HL-60/S4 (cell line): ENCODE measurements around the gene CDC45.

Experiments
- in situ Hi-C: fragments of 300-500 bp; cut with MboI; formaldehyde crosslinking; loops from 2 replicates; pipeline ENCODE4 v1.14.3; 2022; ENCODE audit warnings: low sequenced_read_pairs

CDC45 gene

GRCh38 chr22:19466126-19466716, 13.5 kb upstream of the CDC45 start:
- in situ Hi-C loops, result loop anchor here (25.0 kb wide), 1 partner anchor 504 kb away; no protein-coding TSS in a partner anchor

- in situ Hi-C loops, result loop anchor here (25.0 kb wide), 1 partner anchor 505 kb away; no protein-coding TSS in a partner anchor
Observed at GRCh38 chr22:19466848-19467752, 12.6 kb upstream of the CDC45 start.

DNA sequence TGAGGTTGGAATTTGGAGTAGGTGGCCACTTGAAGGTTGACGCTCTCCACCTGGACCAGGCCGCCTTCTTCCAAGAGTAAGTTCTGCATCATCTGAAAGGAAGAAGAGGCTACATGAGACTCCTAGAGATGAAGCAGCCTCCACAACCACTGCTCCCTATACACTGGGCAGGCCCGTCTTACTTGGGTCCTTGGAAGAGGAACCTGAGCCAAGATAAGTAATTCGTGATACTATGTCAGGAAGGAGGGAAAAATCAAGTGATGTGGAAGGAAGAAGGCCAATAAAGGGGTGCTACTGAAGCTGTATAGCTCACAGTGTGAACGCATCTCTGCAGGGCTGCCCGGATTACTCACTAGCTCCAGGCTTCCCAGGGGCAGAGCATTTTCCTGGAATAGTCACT, 11.8 kb upstream of the CDC45 start:
- in situ Hi-C loops, result loop anchor here (25.0 kb wide), 1 partner anchor 506 kb away; no protein-coding TSS in a partner anchor

DNA sequence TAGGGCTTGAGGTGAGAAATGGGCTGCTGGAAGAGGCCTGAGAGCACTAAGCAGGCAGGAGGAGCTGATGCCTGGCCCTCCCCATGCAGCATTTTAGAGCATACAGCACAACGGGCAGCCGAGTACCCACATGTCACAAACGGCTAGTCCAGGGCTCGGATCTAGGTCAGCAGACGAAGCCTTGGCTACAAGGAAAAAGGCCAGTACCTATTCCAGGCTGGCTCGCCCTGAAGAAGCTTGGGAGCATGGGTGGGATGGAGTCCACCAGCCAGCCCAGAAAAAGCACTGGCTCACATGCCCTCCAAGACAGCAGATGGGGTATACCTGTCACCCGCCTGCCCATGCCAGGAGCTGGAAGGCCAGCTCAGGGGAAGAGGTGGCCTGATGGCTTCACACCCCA, 10.3 kb upstream of the CDC45 start:
- in situ Hi-C loops, result loop anchor here (25.0 kb wide), 1 partner anchor 507 kb away; no protein-coding TSS in a partner anchor

DNA sequence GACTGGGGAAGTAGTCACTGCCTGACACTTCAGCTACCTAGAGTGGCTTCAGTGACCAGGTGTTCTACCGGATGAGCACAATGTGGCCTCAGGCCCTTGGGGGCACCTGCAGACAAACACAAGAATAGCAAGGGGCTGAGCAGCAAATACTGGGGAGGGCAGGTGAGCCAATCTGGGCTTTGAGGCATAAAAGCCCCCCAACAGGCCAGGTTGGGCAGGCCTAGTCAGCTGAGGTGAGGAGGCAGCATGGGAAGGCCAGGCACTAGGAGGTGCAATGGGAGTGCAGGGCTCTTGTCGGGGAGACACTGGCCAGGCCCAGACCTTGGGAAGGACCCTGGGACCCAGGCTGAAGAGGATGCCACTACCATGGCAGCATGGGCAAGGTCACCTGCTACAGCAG, 9.7 kb upstream of the CDC45 start:
- in situ Hi-C loops, result loop anchor here (25.0 kb wide), 1 partner anchor 508 kb away; no protein-coding TSS in a partner anchor

GRCh38 chr22:19471572-19471971, 8.1 kb upstream of the CDC45 start:
- in situ Hi-C loops, result loop anchor here (25.0 kb wide), 1 partner anchor 509 kb away; no protein-coding TSS in a partner anchor

GRCh38 chr22:19472233-19472632, 7.5 kb upstream of the CDC45 start:
- in situ Hi-C loops, result loop anchor here (25.0 kb wide), 1 partner anchor 510 kb away; no protein-coding TSS in a partner anchor

DNA sequence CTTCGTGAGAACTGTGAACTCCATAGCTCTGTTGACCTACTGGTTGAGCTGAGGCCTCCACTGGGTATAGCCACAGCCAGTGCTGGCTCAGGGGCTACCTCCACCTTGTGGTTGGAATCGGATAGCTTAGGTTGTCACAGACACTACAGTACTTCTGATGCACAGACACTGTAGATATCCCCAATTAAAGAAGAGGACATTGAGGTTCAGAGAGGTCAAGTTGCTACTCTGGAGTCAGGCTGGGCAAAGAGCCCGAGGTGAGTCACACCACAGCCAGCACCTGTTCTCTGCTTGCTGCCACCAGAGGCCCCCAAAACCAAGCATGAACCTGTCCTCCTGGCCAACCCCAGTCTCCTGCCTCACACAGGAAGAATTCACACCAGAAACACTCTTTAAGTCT, 6.1 kb upstream of the CDC45 start:
- in situ Hi-C loops, result loop anchor here (25.0 kb wide), 1 partner anchor 511 kb away; no protein-coding TSS in a partner anchor

GRCh38 chr22:19476023-19476422, 3.7 kb upstream of the CDC45 start:
- in situ Hi-C loops, result no loop called here

DNA sequence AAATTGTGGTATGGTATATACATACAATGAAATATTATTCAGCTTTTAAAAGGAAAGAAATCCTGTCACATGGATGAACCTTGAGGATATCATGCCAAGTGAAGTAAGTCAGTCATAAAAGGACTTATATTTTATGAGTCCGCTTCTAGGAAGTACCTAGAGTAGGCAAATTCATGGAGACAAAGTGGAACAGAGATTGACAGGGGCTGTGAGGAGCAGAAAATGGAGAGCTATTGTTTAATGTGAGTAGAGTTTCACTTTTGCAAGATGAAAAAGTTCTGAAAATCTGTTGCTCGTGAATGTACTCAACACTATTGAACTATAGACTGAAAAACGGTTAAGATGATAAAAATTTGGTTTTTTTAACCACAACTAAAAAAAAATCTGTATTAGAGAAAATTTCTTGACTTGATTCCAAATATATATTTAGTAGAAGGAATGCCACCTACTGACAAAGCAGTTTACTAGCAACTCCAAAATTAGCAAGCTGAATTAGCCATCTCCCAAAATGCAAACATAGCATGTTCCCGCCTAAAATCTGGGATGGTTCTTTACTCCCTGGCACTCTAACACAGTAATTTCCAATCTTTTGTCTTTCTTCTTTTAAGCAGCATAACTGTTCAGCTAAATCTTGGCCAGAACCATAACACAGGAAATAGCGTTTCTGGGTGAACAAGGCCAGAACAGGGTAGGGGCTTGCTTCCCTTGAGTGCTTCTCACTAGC, 2.2 kb upstream of the CDC45 start:
- in situ Hi-C loops, result no loop called here

DNA sequence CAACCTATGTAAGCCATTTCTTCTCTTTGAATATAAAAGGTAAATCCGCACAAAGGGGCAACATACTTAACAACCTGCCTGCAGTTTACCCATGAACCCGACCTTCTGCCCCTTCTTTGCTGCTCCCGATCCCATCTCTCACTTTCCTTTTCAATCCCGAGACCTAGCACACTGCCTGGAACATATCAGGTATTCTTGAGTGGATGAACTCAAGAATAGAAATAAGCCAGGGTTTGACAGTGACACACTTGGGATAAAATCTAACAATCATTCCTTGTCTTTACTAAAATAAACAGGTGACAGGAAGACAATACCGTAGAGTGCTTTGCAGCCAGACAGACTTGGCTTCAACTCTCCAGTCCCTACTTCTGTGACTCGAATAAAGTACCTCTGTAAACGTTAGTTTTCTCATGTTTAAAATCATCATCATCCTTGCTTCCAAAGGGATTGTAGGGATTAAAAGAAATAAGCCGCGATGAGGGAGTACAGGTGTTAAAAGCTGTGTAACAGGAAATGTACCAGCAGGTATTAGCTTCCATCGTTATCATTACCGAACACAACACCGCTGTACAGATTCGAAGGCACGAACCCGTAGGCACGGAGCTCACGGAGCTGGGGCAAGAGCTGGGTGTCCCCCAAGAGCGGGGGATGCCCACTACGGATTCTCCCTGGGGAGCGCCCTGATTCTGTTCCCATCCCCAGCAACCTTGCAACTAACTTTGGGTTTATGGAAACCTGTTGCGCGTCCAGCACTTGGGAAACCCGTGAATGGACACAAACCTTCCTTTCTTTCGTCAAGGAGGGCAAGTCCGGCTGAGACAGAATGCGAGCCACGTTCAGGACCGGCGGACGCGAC, 1.4 kb upstream of the CDC45 start:
- in situ Hi-C loops, result no loop called here

GRCh38 chr22:19478901-19479354, 792 bp upstream of the CDC45 start, which contains the start of gene UFD1:
UFD1 (minus strand) TSS chr22:19479193; CDS start chr22:19479085, 108 bp downstream.
- in situ Hi-C loops, result no loop called here

DNA sequence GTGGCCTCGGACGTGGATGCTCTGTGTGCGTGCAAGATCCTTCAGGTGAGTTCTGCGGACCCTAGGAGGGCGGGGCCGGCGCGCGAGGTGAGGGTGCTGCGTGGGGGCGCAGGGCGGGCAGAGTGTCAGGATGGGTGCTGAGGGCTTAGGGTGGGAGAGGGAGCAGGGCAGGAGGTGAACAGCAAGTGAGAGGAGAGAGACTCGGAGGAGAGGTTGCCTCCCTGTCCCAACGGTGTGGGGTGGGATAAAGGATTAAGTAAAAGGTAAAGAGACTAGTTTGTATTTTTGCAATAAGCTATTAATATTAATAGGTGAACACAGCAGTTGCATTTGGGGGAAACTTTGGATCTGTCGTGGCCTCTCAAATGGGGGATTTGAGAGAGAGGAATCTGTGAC, 451 bp downstream of the CDC45 start:
- in situ Hi-C loops, result no loop called here

DNA sequence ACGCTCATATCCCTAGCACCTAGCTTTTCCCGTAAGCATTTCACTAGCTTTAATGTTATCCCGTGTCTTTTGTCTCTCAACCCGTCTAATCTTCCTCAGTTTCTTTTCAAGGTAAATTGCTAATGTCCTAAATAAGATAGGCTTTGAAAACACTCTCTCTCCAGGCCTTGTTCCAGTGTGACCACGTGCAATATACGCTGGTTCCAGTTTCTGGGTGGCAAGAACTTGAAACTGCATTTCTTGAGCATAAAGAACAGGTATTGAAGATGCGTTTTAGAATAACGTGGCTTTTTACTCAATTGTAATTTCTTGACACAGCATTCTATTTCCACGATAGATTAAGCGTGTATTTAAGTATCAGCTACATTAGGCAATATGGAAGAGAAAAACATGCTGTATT, 1.1 kb downstream of the CDC45 start:
- in situ Hi-C loops, result no loop called here

- in situ Hi-C loops, result no loop called here
Observed at GRCh38 chr22:19482297-19482696, 2.6 kb downstream of the CDC45 start.

GRCh38 chr22:19483481-19484244, 3.9 kb downstream of the CDC45 start:
- in situ Hi-C loops, result no loop called here

DNA sequence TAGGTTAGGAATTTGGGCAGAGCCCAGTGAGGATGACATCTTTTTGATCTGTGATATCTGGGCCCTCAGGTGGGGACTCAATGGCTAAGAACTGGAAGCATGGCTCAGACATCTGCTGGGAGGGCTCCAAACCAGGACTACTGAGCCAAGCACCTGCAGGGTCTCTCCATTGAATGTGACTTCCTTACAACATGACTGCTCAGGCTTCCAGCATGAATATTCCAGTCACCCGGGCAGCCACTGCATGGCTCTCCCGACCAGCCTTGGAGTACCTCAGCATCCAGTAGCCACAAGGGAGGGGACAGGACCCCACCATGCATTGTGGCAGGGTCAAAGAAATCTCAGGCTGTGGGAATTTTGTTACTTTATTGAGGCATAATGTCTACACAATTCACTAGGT, 8.6 kb downstream of the CDC45 start:
- in situ Hi-C loops, result no loop called here

- in situ Hi-C loops, result no loop called here
Observed at GRCh38 chr22:19488884-19489843, 9.4 kb downstream of the CDC45 start.
